HEK293 (cell line): ENCODE results near the gene SPIRE1.

Experiments used
- BCL11A ChIP-seq: fragments of 450-650 bp; formaldehyde crosslinking; IDR thresholded peaks from 2 replicates; pipeline ENCODE4 v1.5.1; 2016; ENCODE audit warnings: low read depth, missing biosample characterization, missing genetic modification characterization
- FEZF1 ChIP-seq: fragments of 450-650 bp; formaldehyde crosslinking; IDR thresholded peaks from 2 replicates; pipeline ENCODE4 v1.5.1; 2016; ENCODE audit warnings: missing biosample characterization, missing genetic modification characterization
- KLF1 ChIP-seq: fragments of 450-650 bp; formaldehyde crosslinking; IDR thresholded peaks from 2 replicates; pipeline ENCODE4 v1.5.1; 2016; ENCODE audit warnings: missing biosample characterization, missing genetic modification characterization
- KLF10 ChIP-seq: fragments of 450-650 bp; IDR thresholded peaks from 2 replicates; pipeline ENCODE4 v1.5.1; 2018; ENCODE audit warnings: missing biosample characterization, mild to moderate bottlenecking, missing genetic modification characterization
- KLF8 ChIP-seq: fragments of 450-650 bp; formaldehyde crosslinking; IDR thresholded peaks from 2 replicates; pipeline ENCODE4 v1.5.1; 2016; ENCODE audit warnings: missing biosample characterization, missing genetic modification characterization
- KLF9 ChIP-seq: fragments of 450-650 bp; formaldehyde crosslinking; IDR thresholded peaks from 2 replicates; pipeline ENCODE4 v1.5.1; 2016; ENCODE audit warnings: missing biosample characterization, missing genetic modification characterization, low read depth
- ZBTB1 ChIP-seq: fragments of 450-650 bp; formaldehyde crosslinking; IDR thresholded peaks from 2 replicates; pipeline ENCODE4 v1.5.1; 2016; ENCODE audit warnings: missing biosample characterization, missing genetic modification characterization
- ZBTB10 ChIP-seq: fragments of 450-650 bp; formaldehyde crosslinking; IDR thresholded peaks from 2 replicates; pipeline ENCODE4 v1.5.1; 2016; ENCODE audit warnings: missing biosample characterization, missing genetic modification characterization
- ZFP37 ChIP-seq: fragments of 450-650 bp; formaldehyde crosslinking; IDR thresholded peaks from 2 replicates; pipeline ENCODE4 v1.5.1; 2016; ENCODE audit warnings: missing biosample characterization, missing genetic modification characterization
- ZNF114 ChIP-seq: fragments of 450-650 bp; formaldehyde crosslinking; IDR thresholded peaks from 2 replicates; pipeline ENCODE4 v1.5.0; 2017; ENCODE audit warnings: missing biosample characterization, missing genetic modification characterization
- ZNF133 ChIP-seq: fragments of 450-650 bp; formaldehyde crosslinking; IDR thresholded peaks from 2 replicates; pipeline ENCODE4 v1.5.1; 2016; ENCODE audit warnings: missing biosample characterization, missing genetic modification characterization
- ZNF138 ChIP-seq: fragments of 450-650 bp; formaldehyde crosslinking; IDR thresholded peaks from 2 replicates; pipeline ENCODE4 v1.5.1; 2016; ENCODE audit warnings: missing biosample characterization, missing genetic modification characterization, borderline replicate concordance
- ZNF148 ChIP-seq: fragments of 450-650 bp; formaldehyde crosslinking; IDR thresholded peaks from 2 replicates; pipeline ENCODE4 v1.5.0; 2017; ENCODE audit warnings: missing biosample characterization, missing genetic modification characterization, borderline replicate concordance
- ZNF184 ChIP-seq: fragments of 450-650 bp; IDR thresholded peaks from 2 replicates; pipeline ENCODE4 v1.5.1; 2018; ENCODE audit warnings: missing biosample characterization, mild to moderate bottlenecking, missing genetic modification characterization
- ZNF223 ChIP-seq: fragments of 450-650 bp; formaldehyde crosslinking; IDR thresholded peaks from 2 replicates; pipeline ENCODE4 v1.5.1; 2016; ENCODE audit warnings: missing biosample characterization, missing genetic modification characterization
- ZNF292 ChIP-seq: fragments of 450-650 bp; formaldehyde crosslinking; IDR thresholded peaks from 2 replicates; pipeline ENCODE4 v1.5.1; 2016; ENCODE audit warnings: low read depth, missing biosample characterization, missing genetic modification characterization, borderline replicate concordance
- ZNF302 ChIP-seq: fragments of 450-650 bp; formaldehyde crosslinking; IDR thresholded peaks from 2 replicates; pipeline ENCODE4 v1.5.1; 2016; ENCODE audit warnings: missing biosample characterization, missing genetic modification characterization, low read depth
- ZNF341 ChIP-seq: fragments of 450-650 bp; formaldehyde crosslinking; IDR thresholded peaks from 2 replicates; pipeline ENCODE4; 2016; ENCODE audit warnings: low read depth, missing biosample characterization, missing genetic modification characterization
- ZNF391 ChIP-seq: fragments of 450-650 bp; formaldehyde crosslinking; IDR thresholded peaks from 2 replicates; pipeline ENCODE4 v1.5.1; 2016; ENCODE audit warnings: low read depth, missing biosample characterization, missing genetic modification characterization, borderline replicate concordance
- ZNF48 ChIP-seq: fragments of 450-650 bp; formaldehyde crosslinking; IDR thresholded peaks from 2 replicates; pipeline ENCODE4 v1.5.1; 2016; ENCODE audit warnings: missing biosample characterization, missing genetic modification characterization
- ZNF501 ChIP-seq: fragments of 450-650 bp; formaldehyde crosslinking; IDR thresholded peaks from 2 replicates; pipeline ENCODE4 v1.5.1; 2016; ENCODE audit warnings: missing biosample characterization, missing genetic modification characterization
- ZNF518A ChIP-seq: fragments of 450-650 bp; formaldehyde crosslinking; conservative IDR thresholded peaks from 2 replicates; pipeline ENCODE4 v1.5.1; 2016; ENCODE audit warnings: low read depth, missing biosample characterization, missing genetic modification characterization
- ZNF530 ChIP-seq: fragments of 450-650 bp; formaldehyde crosslinking; IDR thresholded peaks from 2 replicates; pipeline ENCODE4 v1.5.1; 2016; ENCODE audit warnings: low read depth, missing biosample characterization, missing genetic modification characterization
- ZNF585B ChIP-seq: fragments of 450-650 bp; formaldehyde crosslinking; IDR thresholded peaks from 2 replicates; pipeline ENCODE4 v1.5.1; 2016; ENCODE audit warnings: missing biosample characterization, missing genetic modification characterization
- ZNF621 ChIP-seq: fragments of 450-650 bp; formaldehyde crosslinking; IDR thresholded peaks from 2 replicates; pipeline ENCODE4 v1.5.1; 2017; ENCODE audit warnings: missing biosample characterization, missing genetic modification characterization
- ZNF645 ChIP-seq: fragments of 450-650 bp; formaldehyde crosslinking; IDR thresholded peaks from 2 replicates; pipeline ENCODE4; 2016; ENCODE audit warnings: missing biosample characterization, missing genetic modification characterization
- ZNF670 ChIP-seq: fragments of 450-650 bp; formaldehyde crosslinking; IDR thresholded peaks from 2 replicates; pipeline ENCODE4 v1.5.1; 2016; ENCODE audit warnings: missing biosample characterization, missing genetic modification characterization, low read depth
- ZNF692 ChIP-seq: fragments of 450-650 bp; formaldehyde crosslinking; IDR thresholded peaks from 2 replicates; pipeline ENCODE4 v1.5.1; 2016; ENCODE audit warnings: missing biosample characterization, missing genetic modification characterization
- ZNF792 ChIP-seq: fragments of 450-650 bp; formaldehyde crosslinking; IDR thresholded peaks from 2 replicates; pipeline ENCODE4 v1.5.1; 2016; ENCODE audit warnings: missing biosample characterization, missing genetic modification characterization

SPIRE1 gene

GRCh38 chr18:12520442-12520992 lies 137.4 kb downstream of the SPIRE1 start (continued):
- TF ChIP-seq ZBTB10 (no peak), KLF10 (tag by site-specific recombination) (no peak), KLF1 (tag by site-specific recombination) (no peak), ZNF501 (no peak), BCL11A (tag by site-specific recombination) (0 out of 2 replicates have a peak, but pooled peaks have one; percentile 37), KLF9 (peak; percentile 28; the same call in 1 of the 2 replicates), ZNF48 (tag by site-specific recombination) (no peak), ZNF133 (tag by site-specific recombination) (no peak), ZNF530 (no peak), ZNF302 (0 out of 2 replicates have a peak, but pooled peaks have one; percentile 30), ZNF223 (tag by site-specific recombination) (no peak), FEZF1 (tag by site-specific recombination) (peak; percentile 100), ZNF692 (peak; percentile 35; the same call in 1 of the 2 replicates), ZNF341 (tag by site-specific recombination) (no peak), ZBTB1 (tag by site-specific recombination) (no peak), ZNF792 (tag by site-specific recombination) (no peak), ZNF138 (no peak), ZFP37 (tag by site-specific recombination) (no peak), ZNF585B (tag by site-specific recombination) (no peak), ZNF670 (tag by site-specific recombination) (no peak), ZNF645 (tag by site-specific recombination) (no peak), ZNF184 (no peak), ZNF518A (tag by site-specific recombination) (no peak), KLF8 (tag by site-specific recombination) (no peak), ZNF114 (no peak), ZNF292 (tag by site-specific recombination) (no peak), ZNF621 (no peak), ZNF391 (no peak; the same call in 1 of the 2 replicates), ZNF148 (tag by site-specific recombination) (no peak)
